Right lobe of liver (tissue), 4 donors: ENCODE data around the gene CDH23.

Source experiments
- CTCF ChIP-seq, 4 donors: fragments of 200-600 bp in 3 of 4; fragments of 450-650 bp in 1 of 4; IDR thresholded peaks; one replicate each; pipeline versions ENCODE4 v1.5.1 to v1.8.0; 2016 to 2022; ENCODE audit warnings: antibody characterized with exemption in 4 of 4, mild to moderate bottlenecking in 2 of 4
- POLR2A ChIP-seq: fragments of 450-650 bp; IDR thresholded peaks from one replicate; pipeline ENCODE4 v1.6.1; 2017; ENCODE audit warnings: antibody characterized with exemption, mild to moderate bottlenecking
- donor health status: DM: no; HTN: no; CAD: no.
- donor health status: DM: no; HTN: no; CAD: no.
- donor health status: DM: no; HTN: yes; CAD: no.

DNA sequence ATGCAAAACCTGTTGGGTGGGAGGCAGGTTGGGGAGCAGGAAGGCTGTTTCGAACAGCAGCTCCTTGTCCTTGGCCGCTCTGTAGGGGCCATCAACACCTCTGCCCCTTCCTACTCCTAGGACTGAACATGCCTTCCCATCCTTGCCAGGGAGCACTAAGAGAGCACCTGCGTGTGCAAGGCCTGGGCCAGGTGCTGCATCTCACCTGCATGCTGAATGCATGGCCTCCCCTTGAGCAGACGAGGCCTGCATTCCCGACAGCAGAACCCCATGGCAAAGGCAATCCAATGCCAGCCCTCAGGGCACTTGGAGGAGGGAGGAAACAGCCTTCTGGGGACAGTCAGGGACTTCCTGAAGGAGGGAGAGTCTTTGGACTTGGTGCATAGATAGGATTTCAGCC lies 365.6 kb downstream of the CDH23 start:
- no peak for TF ChIP-seq POLR2A
- TF ChIP-seq CTCF (IDR thresholded peaks at IDR 0.05), result no peak
